GM21526 (cell line): ENCODE measurements around the gene SLC25A29.
"Not testable (repeated sequence)": the region's sequence is repeated elsewhere in the genome, so short reads cannot be mapped to it uniquely, and the experiment has no call there.

ENCODE experiments used
- ATAC-seq: cut with Tn5 transposase; IDR thresholded peaks from one replicate; pipeline ENCODE4 v1.9.1; 2021; ENCODE audit warnings: moderate library complexity; ENCODE audit not compliant: unreplicated experiment, low FRiP score

The SLC25A29 gene, protein sequence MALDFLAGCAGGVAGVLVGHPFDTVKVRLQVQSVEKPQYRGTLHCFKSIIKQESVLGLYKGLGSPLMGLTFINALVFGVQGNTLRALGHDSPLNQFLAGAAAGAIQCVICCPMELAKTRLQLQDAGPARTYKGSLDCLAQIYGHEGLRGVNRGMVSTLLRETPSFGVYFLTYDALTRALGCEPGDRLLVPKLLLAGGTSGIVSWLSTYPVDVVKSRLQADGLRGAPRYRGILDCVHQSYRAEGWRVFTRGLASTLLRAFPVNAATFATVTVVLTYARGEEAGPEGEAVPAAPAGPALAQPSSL

DNA sequence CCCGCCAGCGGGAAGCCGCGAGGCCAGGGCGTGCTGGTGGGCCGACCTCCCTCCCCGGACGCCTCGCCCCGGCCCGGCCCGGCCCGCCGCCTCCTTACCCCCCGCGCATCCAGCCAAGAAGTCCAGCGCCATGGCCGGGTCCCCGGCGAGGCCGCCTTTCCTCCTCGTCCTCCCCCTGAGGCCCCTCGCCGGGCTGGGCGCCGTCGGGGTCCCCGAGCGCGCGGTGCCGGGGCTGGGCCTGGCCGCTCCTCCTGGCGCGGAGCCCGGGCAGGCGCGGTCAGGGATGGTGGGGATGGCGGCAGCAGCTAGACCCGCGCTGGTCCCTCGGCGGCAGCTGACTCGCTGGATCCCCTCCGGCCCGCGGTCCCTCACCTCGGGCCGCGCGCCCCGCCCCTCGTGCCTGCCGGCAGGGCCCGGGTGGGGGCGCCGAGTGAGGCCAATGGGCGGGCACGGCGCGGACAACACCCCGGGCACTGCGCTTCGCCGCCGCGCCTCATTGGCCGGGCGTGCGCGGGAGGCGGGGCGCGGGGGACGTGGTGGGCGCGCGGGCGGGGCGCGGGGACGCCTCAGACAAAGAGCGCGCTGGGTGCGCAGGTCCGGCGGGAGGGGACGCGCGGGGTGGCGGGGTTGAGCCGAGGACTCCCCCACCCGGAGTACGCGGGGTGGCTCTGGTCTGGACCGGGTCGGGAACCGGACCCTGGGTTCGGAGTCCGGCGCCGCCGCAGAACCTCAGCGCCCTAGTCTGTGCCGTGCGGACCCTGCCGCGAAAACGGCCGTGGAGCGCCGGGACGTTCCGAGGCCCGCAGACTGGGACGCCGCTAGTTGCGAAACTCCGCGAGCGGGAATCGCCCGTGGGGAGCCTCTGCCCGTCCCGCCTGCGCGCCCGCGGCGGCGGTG, at the start of gene SLC25A29:
Gene SLC25A29, minus strand, starts transcription at position 344 of the 897 bp plus-strand sequence. Its CDS starts 212 bp downstream, at position 132.
- ATAC-seq: peak; percentile 85

DNA sequence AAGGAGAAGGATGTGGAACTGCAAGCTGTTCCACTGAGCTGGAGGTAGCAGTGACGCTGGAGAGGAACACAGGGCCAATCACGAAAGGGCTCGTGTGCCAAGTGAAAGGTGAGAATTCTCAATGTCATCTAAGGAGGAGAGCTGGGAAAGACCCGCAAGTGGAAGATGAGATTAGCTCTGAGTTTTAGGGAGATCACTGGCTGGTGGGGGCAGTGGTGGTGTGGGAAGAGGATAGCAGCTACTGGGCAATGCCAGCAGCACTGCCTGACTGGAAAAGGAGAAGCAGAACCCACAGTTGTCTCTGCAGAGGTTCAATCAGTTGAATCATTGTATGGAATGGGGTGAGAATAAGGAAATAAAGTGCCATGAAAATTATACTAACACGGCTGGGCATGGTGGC, 44.7 kb upstream of the SLC25A29 start:
- ATAC-seq: no peak

DNA sequence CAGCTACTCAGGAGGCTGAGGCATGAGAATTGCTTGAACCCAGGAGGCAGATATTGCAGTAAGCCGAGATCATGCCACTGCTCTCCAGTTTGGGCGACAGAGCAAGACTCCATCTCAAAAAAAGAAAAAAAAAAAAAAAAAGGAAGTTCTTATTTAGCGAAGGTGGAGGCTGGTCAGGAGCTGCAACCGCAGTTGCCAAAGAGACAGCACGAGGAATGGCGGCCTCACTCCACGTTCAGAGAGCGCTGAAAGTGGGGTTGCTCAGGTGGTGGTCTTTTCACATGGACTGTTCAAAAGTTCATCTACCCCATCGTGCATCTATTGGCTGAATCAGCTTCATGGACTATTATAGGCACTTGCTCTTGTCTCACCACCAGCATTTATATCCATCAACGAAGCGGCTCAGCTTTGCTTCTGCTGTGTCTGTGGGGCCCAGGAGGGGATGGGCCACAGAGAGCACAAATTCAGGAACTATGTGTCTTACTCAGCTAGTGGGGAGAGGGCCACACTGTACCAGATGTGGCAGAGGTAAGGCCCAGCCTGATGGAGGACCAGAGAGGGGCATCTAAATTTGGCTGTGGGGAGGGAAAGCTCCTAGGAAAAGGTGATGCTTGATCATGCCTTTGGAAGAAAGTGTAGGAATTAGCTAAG, 44.2 kb upstream of the SLC25A29 start:
- ATAC-seq: no peak

DNA sequence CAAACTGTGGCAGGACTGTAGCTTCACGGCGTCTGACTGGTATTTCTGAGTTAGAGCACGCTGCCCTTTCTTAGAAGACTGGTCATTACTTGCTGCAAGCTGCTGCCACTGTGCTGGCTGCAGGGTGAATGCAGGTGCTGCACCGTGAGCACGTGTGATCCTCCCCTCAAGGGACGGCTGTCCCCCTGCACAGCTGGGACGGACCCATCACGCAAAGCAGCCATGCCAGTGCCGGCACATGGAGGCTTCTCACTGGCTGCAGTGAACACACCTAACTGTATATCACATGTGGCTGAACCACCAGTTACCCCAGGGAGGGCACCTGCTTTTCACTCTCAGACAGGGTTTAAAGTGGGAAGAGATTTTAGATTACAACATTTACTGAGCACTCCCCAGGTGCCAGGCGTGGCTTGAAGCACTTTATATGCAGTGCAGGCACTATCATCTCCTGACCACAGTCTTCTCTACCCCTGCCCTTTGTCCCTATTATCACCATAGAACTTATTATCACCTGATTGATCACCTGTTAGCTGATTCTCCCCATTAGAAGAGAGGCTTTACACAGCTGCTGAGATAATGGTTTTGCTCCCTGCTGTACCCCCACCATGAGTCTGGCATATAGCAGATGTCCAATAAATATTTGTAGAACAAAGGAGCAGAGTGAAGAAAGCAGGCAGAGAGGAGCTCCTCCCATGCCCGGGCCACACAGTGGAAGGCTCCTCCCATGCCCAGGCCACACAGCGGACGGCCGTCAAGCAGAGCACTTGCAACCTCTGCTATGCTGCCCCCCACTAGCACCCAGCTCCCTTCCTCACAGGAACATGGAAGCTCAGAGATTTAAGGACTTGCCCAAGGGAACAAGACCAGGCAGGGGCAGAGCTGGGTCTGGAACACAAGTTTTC, 42.8 kb upstream of the SLC25A29 start:
- ATAC-seq: no peak

DNA sequence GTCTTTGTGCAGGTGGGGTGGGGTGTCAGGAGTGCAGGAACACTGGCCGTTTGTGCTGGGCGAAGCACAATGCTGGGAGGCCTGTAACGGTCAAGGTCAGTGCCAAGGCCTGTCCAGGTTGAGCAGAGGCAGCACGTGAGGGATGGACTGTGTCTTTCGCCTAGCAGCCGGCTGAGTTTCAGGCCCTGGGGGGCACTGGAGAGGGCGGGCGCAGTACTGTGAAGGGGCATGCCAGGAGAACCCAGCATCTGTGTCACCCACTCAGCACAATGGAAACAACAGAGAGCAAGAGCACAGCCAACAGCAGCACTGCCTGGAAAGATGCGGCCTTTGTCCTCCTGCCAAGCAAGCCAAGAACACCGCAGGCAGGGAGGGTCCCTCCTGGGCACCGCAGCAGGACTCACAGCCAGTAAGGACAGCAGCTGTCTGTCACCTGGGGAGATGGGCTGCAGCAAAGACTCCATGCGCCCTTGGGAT, 42.0 kb upstream of the SLC25A29 start:
- ATAC-seq: no peak

DNA sequence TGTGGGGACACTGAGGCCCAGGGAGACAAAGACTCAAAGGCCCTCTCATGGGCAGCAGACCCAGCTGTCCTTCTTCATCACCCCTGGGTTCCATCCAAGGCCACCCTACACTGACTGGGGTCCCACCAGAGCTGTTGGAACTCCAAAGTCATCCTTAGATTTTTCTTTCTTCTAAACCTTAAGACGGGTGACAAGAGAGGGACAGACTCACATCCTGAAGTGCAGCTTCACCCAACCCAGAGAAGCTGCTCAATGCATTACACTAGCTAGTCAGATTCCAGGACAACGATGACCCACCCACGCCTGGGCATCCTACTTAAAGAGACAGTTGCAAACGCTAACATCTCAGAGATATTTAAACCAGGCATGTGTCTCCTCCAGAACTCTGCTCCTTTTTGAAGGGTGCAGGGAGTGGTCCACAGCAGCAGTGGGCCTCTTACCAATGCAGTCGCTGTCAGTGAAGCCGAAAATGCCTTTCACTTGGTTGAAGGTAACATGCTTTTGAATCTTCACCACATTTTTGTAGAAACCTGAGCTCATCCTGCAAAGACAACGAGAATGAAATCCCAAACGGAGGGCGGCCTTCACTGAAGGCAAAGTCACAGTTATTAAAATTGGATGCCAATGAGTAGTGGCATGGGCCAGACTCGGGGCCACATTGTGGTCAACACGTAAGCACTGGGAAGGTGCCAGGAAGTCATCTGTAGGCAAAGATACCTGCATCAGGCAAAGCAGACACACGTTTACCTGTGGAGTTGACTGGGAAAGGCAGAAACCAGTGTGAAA, 40.3 kb upstream of the SLC25A29 start:
- ATAC-seq: no peak

DNA sequence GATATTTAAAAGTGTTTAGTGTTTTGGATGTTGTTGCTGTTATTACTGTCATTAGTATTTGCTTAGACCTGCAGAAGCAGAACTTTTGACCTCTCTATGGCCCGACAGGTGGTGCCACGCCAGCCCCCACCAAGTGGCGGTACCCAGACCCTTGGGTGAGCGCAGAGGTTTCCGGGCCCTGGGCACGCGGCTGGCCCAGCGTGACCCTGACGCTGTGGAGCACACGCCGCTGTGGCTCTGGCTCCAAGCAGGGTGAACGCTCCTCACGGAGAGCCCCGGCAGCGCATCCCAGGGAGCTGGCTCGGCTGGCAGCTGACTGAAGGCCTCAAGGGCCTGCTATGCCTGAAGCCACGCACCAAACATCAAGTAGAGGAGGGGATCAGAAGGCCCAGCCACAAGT, 39.5 kb upstream of the SLC25A29 start:
- ATAC-seq: no peak

DNA sequence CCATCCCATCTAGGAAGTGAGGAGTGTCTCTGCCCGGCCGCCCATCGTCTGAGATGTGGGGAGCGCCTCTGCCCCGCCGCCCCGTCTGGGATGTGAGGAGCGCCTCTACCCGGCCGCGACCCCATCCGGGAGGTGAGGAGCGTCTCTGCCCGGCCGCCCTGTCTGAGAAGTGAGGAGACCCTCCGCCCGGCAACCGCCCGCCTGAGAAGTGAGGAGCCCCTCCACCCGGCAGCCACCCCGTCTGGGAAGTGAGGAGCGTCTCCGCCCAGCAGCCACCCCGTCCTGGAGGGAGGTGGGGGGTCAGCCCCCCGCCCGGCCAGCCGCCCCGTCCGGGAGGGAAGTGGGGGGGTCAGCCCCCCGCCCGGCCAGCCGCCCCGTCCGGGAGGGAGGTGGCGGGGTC, 38.4 kb upstream of the SLC25A29 start:
- ATAC-seq: not testable (repeated sequence)

DNA sequence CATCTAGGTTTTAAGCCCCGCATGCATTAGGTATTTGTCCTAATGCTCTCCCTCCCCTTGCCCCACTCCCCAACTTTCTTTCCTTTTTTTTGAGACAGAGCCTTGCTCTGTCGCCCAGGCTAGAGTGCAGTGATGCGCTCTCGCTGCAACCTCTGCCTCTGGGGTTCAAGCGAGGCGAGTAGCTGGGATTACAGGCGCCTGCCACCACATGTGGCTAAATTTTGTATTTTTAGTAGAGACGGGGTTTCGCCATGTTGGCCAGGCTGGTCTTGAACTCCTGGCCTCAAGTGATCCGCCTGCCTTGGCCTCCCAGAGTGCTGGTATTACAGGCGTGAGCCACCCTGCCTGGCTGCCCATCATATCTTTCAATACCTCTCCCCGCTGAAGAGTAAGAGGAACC, 36.6 kb upstream of the SLC25A29 start:
- not testable (repeated sequence) for ATAC-seq

DNA sequence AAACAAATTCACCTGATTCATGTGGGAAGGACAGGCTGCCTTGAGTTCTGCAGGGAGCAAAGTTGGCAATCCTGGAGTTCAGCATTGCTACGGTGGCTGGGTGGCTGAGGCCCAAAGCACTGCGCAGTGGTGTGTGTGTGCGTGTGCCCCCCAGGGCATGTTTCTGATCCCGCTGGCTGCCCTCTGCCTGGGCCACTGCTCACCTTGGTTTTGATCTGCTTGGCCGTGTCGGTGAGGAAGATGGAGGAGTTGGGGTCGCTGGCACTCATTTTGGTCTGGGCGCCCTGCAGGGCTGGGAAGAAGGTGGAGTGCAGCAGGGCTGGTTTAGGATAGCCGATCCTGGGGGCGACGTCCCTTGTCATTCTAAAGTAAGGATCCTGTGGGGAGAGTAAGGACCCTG, 36.0 kb upstream of the SLC25A29 start:
- ATAC-seq: no peak

DNA sequence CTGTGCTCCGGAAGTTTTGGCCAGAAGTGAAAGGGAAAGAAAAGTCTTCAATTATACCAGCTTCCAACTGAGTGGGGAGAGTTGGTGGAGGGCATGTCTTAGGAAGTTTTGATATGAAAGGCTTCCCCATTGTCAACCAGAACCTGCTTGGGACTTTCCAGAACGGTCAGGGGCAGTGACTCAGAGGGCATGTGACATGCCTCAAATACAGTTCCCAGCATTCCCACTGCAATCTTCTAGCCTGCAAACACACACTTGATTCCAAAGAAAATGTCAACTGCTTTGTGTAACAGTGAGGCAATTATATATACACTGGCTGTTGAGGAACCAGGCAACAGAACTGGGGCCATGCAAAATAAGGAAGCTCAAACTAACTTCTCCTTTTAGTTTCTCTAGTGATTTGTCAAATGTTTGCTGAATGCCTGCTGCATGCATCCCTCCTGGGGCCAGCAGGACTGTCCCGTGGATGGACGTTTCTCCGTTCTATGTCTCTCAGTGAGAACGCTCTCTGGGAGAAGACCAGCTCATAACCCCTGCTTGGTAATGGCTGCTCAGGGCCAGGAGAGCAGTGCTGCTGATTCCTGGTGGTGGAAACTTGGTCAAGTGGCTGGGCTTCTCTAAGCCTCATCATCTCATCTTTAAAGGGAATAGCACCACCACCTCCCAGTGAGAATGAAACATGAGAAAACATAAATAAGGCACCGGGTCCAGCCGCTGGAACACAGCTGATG, 35.2 kb upstream of the SLC25A29 start:
- ATAC-seq: no peak

DNA sequence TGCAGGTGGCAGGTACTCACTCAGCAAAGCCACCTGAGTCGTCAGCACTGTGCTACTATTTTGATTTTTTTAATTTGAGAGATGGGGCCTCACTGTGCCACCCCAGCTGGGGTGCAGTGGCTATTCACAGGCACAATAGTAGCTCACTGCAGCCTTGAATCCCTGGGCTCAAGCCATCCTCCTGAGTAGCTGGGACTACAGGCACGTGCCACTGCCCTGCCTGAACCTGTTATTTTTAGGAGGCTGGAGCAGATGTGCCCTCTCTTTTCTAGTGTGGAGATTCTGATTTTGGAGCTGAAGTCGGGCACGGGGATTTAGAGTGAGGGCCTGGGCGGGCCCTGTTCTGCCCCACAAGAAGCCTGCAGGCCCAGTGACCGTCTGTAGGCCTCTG, 34.2 kb upstream of the SLC25A29 start:
- ATAC-seq: no peak

DNA sequence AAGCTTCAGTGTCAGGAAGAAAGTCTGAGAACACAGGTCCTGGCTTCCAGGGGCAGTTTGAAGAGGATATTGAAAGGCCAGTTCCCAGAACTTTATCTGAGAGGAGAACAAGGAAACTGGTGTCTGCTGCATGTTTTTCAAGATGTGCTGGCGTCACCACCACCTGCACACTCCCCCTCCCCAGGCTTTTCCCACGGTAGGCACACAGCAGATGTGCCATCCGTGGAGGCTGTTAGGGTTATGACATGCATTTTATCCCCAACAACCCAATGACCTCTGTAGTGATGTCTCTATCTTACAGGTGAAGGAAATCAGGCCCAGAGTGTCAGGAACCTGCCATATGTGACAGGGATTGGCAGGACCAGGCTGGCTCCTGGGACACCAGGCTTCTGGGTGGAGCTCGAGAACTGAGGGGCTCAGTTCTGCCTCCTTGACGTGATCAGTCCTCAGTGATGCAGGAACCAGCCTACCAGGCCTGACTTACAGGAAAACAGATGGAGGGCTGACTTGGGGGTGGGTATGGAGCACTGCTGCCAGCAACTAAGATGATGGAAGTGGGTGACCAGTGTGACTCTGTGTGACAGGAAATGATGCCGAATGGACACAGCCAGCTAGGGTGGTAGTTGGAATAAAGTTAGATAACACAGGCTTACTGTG, 33.6 kb upstream of the SLC25A29 start:
- ATAC-seq: no peak

DNA sequence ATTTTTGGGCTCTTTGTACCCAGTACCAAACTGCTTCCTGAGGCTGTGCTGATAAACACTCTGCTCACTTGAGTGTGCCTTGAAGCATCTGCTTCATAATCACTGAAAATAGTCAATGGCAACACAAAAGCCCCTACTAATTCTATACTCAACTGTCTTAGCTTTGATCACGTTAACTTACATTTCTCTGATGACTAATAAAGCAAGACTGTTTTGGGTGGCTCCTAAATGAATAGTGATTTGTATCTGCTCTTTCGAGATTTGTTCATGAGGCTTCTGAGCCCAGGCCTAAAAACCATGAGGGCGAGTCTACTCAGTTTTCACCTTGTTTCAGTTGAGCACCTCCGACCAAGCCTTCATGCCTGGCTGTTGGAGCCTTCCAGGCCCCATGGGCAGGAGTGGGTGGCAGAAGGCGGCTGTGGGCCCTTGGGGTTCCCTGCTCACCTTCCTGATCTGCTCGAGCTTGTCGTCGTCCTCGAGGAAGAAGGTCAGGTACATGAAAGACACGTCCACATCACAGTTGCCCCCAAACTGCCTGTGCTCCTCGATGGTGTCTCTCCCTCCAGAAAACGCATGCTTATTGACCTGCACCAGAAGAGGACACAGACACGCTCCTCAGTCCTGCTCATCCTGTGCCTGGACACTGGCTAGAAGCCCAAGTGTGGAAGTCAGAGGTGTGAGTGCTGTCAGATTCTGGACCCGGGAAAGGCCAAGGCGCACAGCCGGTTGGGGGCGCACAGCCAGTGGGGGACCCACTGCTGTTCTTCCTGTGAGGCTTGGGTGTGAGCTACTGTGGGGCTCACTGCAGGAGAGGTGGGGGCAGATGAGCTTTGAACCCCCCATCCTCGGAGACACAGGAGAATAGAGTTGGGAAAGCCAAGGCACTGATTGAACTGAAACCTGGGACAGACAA, 30.6 kb upstream of the SLC25A29 start:
- ATAC-seq: no peak

DNA sequence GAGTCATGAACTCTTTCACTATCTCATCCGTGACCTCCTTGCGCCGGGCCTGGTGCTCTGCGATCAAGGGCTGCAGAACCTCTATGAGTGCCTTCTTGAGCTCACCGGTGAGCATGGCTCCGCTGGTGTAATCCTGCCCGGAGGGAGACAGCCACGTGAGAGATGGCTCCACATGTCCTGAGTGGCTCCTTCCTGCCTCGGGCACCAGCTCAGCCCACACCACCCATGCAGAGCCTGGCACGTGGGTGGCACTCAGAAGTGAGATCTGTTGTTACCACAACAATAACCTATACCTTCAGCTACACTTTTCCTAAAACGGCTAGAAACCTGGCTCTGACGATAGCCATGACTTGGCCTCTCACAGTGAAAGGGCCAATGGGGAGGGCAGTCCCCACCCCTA, 28.7 kb upstream of the SLC25A29 start:
- no peak for ATAC-seq

DNA sequence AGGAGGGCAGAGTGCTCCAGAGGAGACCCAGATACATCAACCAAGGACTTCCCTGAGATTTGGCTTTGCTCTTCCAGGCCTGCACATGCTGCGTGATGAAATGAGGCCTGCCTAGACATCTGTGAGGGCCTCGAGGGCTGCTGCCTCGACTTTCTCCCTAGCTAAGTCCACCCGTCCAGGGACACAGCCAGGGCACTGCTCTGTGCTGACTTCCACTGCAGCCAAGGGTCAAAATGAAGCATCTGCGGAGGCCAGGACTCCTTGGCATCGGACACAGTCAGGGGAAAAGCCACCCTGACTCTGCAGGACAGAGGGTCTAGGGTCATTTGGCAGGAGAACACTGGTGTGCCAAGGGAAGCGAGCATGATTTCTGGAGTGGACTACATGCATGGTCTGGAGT, 27.6 kb upstream of the SLC25A29 start:
- ATAC-seq: no peak

DNA sequence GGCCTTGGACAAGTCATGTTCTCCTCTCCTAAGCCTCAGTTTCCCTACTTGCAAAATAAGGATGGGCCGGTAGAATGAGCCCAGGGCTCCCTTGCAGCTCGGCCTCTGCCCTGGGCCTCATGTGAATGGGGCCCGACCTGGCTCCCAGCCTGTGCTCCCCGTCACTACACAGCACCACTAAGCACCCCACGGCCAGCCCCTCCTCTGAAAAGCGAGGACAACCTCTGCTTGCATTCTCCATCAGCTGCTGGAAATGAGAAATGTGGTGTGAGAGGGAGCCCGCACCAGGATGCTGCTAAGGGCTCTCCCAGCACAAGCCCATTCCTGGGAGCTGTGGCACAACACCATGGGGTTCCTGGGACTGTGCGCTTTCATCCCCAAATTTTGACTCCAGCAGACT, 27.1 kb upstream of the SLC25A29 start:
- no peak for ATAC-seq
